ENCODE measurements around the gene CBFA2T2. TPM values are rescaled to one million over a fixed set of nuclear protein-coding genes. Genes with fewer than 3 reads are reported as not detected.
"Not testable (repeated sequence)": the region's sequence is repeated elsewhere in the genome, so short reads cannot be mapped to it uniquely, and the experiment has no call there.

Gene CBFA2T2
- polyA plus RNA-seq, 3 donors: 4.1 to 5.8 (median 4.3) TPM

DNA sequence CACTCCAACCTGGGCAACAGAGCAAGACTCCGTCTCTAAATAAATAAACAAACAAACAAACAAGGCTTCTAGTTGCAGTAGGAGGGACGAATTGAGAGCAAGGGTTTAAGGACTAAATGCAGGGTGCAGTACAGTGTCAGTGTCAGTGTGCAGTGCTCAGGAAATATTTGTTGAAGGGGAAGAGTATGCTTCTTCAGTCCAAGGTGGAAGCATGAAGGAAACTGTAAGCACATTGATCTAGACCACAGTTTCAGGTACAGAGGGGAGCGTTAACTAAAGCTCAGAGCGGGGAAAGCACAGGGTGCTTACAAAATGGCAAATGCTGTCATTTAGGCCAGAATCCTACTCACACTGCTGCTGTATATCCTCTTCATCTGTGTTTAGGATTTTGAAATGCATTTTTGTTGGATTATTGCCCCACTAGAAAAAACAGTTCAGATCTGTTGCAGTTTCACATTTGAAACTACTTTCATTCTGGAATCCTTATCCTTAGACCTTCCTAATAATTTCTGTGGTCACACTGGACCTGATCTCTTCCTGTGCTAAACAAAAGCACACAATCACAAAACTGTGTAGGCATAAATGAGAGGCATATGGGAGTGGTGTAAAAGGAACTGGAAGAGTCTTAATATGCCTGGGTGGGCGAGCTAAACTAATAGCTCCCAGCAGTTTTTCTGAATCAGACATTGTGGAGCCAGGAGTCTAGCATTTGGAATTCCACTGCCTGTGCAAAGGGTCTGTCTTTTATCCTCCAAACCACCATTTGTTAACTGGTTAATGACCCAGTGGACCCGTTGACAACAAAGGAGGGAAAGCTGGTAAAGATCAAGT is 41.4 kb downstream of the CBFA2T2 start:
- H3K27ac ChIP-seq (ENCODE audit: low read depth, low read length): no peak overlapping the region
- 72 to 76% (median 74%) methylated on average over 6 of the region's 6 CpGs for WGBS, 3 donors

DNA sequence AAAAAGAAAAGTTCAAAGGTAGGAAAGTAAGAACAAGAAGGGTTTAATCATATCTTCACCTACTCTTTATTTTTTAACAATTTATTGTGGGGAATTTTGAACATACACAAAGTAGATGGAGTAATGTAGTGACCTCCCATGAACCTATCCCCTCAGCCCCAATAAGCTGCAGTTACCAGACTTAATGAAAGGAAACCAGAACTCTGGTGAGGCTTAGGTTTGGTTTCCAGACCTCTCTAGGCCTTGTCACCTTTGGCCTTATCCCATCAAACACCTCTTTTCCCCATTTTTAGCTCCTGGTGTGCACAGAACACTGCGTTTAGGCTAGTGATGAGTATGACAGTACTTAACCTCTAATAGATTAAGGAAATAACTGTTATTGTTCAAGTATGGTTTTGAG is 42.0 kb downstream of the CBFA2T2 start:
- no peak overlapping the region for H3K27ac ChIP-seq (ENCODE audit: low read depth, low read length)
- WGBS, 3 donors: 53 to 74% (median 55%) methylated on average over 1 of the region's 1 CpG

DNA sequence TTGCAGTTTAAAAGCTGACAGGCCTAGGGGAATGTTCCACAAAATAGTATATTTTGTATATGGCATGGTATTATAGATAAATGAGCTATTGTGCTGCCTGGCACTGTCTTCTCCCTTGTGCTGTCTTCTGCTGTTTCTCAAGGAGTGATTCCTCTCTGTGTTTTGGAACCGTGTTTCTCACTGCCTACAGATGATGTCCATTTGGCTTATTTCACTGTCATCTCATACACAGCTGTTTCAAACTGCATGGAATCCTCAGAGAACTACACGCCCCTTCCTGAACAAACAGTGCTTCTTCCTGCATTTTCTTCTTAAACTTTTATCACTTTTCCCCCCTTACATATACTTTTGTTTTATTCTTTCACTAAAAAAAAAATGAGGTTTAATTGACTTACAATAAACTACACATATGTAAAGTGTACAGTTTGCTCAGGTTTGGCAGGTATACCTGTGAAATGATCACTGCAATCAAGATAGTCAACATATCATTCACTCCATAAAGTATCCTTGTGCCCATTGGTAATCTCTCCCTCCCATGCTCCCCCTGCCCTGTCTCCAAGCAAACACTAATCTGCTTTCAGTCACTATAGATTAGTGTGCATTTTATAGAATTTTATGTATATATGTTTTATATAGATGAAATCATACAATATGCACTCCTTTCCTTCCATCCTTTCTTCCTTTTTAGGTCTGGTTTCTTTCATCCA is 43.0 kb downstream of the CBFA2T2 start:
- H3K27ac ChIP-seq (ENCODE audit: low read depth, low read length): no peak overlapping the region
- WGBS, 3 donors: 29 to 50% (median 32%) methylated on average over 2 of the region's 2 CpGs

DNA sequence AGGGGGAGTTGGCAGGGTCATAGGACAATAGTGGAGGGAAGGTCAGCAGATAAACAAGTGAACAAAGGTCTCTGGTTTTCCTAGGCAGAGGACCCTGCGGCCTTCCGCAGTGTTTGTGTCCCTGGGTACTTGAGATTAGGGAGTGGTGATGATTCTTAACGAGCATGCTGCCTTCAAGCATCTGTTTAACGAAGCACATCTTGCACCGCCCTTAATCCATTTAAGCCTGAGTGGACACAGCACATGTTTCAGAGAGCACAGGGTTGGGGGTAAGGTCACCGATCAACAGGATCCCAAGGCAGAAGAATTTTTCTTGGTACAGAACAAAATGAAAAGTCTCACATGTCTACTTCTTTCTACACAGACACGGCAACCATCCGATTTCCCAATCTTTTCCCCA is 45.8 kb downstream of the CBFA2T2 start:
- WGBS, 3 donors: 84 to 91% (median 88%) methylated on average over 5 to 6 of the region's 8 CpGs
- not testable (repeated sequence) for H3K27ac ChIP-seq (ENCODE audit: low read depth, low read length)

DNA sequence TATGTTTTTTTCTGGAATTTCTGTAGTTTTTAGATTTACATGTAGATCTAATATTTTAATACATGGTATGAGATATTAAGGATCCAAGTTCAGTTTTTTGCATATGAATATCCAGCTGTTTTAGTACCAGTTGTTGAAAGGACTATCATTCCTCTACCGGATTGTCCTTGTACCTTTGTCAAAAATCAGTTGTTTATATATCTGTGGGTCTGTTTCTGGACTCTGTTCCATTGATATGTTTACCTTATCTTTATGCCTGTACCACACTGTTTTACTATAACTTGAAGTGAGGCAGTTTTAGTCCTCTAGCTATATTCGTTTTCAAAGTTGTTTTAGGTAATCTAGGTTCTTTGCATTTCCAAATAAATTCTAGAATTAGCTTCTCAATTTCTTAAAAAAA is 47.7 kb downstream of the CBFA2T2 start:
- H3K27ac ChIP-seq (ENCODE audit: low read depth, low read length): no peak overlapping the region

DNA sequence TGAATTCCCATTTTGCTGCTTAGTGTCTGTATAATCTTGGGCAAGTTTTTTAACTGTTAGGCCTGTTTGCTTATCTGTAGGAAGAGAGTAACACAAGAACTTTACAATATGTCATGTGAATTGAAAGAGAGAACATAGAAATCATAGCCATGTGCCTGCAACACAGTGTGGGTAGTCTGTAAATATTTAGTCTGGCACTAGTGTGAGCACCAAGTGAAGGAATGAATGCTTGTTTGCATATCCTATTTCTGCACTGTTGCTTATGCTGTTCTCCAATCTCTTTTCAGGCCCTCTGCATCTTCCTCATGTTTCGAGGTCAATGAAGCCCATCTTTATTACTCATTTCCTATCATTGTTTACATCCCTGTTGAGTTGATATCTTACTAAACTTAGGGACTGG is 49.2 kb downstream of the CBFA2T2 start:
- WGBS, 3 donors: 48 to 80% (median 63%) methylated on average over 1 of the region's 1 CpG
- no peak overlapping the region for H3K27ac ChIP-seq (ENCODE audit: low read depth, low read length)

More for the DNA sequence above, 47.7 kb downstream of the CBFA2T2 start:
- 46 to 86% (median 71%) methylated on average over 2 of the region's 2 CpGs for WGBS, 3 donors

DNA sequence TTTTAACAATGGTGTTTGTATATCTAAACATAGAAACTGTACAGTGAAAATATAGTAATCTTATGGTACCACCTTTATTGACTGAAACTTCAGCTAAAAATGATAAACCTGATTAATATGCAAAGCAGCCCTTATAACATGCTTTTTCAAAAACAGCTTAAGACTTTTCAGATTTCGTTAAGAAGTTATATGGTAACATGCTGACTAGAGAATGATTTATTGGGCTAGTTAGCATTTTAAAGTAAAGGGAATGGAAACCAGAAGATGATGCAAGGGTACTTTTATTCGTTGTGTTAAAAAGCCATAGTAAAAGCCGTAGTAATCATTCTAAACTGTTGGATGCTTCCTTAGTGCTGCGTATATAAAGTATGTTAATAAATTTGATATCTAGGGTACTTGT is 50.5 kb downstream of the CBFA2T2 start:
- WGBS, 3 donors: 78 to 89% (median 85%) methylated on average over 4 of the region's 4 CpGs
- H3K27ac ChIP-seq (ENCODE audit: low read depth, low read length): no peak overlapping the region

DNA sequence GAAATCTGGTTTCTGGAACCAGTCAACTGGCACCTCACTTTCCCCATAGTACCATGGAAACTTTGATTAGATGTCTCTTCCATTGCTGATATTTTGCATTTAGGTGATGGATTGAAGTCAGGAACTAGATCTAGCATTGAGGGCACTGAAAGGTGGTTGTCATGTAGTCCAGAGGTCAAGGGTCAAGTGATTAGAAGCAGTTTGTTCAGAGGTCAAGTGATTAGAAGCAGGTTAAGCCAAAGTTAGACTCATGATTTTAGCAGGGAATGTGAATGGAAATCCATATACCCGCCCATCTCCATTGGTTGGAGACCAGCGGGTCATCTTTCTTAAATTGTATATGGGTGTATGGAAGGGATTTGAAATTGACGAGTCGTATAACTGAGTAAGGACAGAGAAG is 51.2 kb downstream of the CBFA2T2 start:
- H3K27ac ChIP-seq (ENCODE audit: low read depth, low read length): no peak overlapping the region
- WGBS, 3 donors: 91 to 97% (median 94%) methylated on average over 4 of the region's 4 CpGs

DNA sequence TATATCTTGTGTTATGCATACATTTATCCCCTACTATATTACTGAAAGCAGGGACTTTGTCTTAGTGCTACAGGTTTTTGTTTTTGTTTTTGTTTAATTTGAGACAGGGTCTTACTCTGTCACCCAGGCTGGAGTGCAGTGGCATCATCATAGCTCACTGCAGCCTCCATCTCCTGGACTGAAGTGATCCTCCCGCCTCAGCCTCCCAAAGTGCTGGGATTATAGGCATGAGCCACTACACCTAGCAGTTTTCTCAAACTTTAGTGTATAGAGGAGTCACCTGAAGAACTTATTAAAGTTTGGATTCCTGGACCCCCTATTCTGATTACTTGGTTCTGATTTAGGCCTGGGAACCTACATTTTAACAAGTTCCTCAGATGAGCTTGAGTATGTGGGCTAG is 51.9 kb downstream of the CBFA2T2 start:
- 96 to 100% (median 100%) methylated on average over 1 of the region's 1 CpG for WGBS, 3 donors
- H3K27ac ChIP-seq (ENCODE audit: low read depth, low read length): no peak overlapping the region

DNA sequence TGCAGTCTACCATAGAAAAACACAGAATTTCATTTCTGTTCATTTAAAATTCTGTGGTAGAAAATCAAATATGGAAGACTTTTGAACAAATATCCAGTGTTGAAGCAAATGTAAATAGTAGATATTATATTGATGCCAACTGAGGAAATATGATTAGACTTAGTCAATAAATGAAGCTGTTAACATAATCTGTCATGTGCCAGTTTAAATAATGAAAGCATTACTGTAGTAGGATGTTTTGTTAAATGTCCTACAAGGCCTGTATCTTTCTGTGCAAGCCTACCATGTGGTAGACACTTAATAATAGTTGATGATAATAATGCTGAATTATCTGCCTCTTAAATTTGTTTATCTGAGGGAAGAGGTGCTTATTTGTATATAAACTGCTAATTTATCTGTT is 55.9 kb downstream of the CBFA2T2 start:
- H3K27ac ChIP-seq (ENCODE audit: low read depth, low read length): no peak overlapping the region

DNA sequence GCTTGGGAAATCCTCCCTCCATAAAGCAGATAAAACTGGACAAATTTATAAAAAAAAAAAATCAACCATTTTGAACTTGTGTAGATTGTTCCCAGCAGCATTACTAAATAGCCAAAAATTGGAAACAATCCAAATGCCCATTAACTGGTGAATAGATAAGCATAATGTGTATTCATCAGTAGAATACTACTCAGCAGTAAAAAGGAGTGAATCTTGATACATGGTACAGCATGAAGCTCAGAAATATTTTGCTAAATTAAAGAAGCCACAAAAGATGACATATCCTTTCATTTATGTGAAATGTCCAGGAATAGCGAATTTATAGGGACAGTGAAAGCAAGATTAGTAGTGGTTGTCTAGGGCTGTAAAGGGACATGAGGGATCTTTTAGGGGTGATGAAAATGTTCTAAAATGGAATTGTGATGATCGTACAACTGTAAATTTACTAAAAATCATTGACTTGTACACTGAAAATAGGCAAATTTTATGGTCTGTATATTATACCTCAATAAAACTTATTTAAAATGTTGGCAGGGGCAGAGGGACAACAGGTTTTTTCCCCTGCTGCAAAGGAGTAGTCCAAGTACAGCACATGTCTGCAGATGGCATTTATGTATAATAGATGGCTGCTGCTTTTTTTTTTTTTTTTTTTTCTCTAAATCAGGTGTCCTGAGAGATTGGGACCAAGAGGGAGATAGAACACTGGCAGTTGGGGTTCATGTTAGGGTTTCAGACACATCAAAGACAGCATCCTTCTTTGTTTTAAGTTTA is 59.5 kb downstream of the CBFA2T2 start:
- no peak overlapping the region for H3K27ac ChIP-seq (ENCODE audit: low read depth, low read length)
- WGBS, 3 donors: 98 to 100% (median 99%) methylated on average over 2 of the region's 2 CpGs

DNA sequence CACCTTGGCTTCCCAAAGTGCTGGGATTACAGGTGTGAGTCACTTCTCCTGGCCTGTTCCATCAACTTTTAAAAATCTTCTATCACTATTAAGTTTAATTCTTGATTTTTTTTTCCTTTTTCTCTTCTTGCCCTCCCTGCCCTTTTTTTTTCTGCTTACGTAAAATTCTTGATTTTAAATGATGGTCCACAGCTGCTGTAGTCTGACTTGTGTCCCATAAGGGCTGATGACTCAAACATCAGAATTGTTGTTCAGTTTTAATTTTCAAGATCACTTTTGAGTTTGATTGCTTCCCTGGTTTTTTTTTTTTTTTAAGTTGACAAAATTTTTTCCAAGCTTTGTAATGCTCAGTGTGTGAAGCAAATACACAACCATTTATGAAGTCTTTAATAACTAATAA is 61.9 kb downstream of the CBFA2T2 start:
- no peak overlapping the region for H3K27ac ChIP-seq (ENCODE audit: low read depth, low read length)
- WGBS, 3 donors: 69 to 83% (median 76%) methylated on average over 1 of the region's 1 CpG

DNA sequence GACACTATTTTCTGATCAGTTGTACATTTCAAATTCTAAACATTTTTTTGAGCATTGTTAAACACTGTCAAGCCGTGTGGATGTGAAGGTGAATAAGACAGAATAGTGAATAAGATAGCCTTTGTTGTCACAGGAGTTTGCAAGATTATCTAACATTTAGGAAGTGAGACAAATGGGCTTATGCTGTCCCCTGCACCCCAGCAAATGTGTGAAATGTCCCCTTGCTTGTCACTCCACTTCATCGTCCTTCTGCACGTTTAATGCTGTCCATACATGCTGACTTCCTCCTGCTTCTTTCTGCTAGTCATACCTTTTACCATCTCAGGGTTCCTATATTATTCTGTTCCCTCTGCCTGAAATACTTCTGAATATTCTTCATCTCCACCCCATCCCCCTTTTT is 62.6 kb downstream of the CBFA2T2 start:
- no peak overlapping the region for H3K27ac ChIP-seq (ENCODE audit: low read depth, low read length)
- WGBS, 3 donors: 72 to 78% (median 74%) methylated on average over 3 of the region's 3 CpGs

DNA sequence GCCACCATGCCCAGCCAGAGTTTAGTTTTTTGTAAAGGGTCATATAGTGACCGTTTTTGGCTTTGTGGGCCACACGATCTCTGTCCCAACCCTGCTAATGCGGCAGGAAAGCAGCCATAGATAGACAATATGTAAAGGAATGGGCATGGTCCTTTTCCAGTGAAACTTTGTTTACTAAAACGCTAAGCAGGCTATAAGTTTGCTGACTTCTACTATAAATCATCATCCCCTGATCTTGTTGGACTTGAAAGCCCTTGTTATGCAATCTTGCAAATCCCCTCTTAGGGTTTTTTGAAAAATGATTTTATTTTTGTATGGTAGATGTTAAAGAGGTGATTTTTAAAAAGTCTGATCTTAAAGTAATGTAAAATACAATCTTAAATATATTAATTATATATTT is 63.6 kb downstream of the CBFA2T2 start:
- H3K27ac ChIP-seq (ENCODE audit: low read depth, low read length): no peak overlapping the region
- WGBS, 3 donors: 79 to 94% (median 80%) methylated on average over 4 of the region's 4 CpGs

DNA sequence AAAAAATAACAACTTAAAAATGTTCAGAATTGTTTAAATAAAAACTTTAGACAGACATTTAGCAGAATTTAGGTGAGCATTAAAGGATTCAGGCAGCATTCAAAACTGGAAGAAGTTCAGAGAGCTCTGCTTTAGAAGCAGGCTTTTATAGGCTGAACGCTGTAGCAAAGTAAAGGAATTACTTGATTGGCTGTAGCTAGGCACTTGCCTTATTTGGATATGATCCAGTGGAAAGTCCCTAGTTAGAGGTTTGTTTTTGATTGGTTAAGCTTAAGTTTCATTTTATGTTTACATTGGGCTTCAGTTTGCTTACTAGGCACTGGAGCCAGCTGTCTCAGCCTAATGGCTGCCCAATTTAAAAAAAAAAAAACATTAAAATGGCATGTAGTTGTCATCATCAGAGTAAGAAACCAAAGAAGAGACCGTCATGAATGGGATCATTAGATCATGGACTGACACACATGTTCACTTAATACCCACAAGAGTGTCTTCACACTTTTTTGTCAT is 65.1 kb downstream of the CBFA2T2 start:
- no peak overlapping the region for H3K27ac ChIP-seq (ENCODE audit: low read depth, low read length)
- 19 to 34% (median 34%) methylated on average over 2 of the region's 2 CpGs for WGBS, 3 donors

DNA sequence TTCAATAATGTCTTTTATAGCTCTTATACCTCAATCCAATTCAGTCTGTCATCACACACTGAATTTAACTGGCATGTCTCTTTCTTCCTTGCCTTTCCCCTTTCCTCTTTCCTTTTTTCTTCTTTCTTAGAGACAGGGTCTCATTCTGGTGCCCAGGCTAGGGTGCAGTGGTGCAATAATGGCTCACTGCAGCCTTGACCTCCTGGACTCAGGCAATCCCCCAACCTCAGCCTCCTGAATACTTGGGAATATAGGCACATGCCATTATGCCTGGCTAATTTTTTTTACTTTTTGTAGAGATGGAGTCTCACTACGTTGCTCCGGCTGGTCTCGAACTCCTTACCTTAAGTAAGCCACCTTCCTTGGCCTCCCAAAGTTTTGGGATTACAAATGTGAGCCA is 65.9 kb downstream of the CBFA2T2 start:
- H3K27ac ChIP-seq (ENCODE audit: low read depth, low read length): no peak overlapping the region
- WGBS, 3 donors: 94 to 99% (median 97%) methylated on average over 3 of the region's 3 CpGs

DNA sequence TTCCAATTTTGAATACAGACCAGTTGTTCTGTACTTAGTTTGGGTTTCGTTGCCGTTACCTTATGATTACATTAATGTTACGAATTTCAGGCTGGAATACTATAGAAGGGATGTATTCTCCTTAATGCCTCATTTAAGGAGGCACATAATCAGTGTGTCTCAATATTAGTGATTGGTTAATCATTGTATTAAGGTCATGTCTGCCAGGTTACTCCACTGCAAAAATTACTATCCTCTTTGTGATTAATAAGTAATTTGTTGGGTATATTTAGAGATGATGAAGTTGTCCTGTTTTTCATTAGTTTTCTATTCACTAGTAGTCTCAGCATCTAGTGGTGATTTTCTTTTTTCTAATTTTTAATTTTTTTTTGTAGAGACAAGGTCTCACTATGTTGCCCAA is 66.3 kb downstream of the CBFA2T2 start:
- no peak overlapping the region for H3K27ac ChIP-seq (ENCODE audit: low read depth, low read length)
- 95 to 99% (median 97%) methylated on average over 3 of the region's 3 CpGs for WGBS, 3 donors

DNA sequence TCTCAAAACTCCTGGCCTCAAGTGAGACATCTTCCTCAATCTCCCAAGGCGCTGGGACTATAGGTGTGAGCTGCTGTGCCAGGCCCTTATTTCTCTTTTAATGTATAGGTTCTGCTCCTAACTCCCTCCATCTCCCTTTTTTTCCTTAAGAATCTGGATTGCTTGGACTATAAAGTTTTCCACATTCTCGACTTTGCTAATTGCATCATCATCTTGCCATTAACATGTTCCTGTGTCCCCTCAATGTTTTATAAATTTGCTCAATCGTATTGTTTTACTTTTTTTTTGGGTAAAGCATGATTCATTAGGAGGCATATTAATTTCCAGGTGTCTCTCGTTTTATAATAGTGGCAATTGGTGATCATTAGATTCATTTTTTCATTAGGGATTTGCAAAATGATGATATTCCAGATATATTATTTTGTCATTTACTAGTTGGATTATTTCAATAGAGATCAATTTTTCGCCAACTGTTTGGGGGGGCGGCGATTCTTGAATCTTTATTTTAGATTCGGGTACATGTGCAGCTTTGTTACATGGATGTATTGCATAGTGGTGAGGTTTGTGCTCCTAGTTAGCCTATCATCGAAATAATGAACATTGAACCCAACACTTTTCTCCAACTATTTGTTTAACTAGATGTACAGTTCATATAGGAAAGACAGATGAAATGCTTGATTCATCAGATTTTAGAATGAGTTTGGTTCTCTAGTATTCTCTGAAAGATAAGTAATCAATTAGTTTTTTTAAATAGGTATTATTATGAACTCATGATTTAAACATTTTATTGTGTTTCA is 68.7 kb downstream of the CBFA2T2 start:
- WGBS, 3 donors: 94 to 95% (median 94%) methylated on average over 9 of the region's 9 CpGs
- H3K27ac ChIP-seq (ENCODE audit: low read depth, low read length): no peak overlapping the region
